Endothelial cell of umbilical vein (primary cell): ENCODE data around the gene PARP16. TPM values are rescaled to one million over a fixed set of nuclear protein-coding genes. Genes with fewer than 3 reads are reported as not detected.

Experiments
- BruUV-seq: library from RNA; stranded (reverse); fragments of 400-500 nt; replicated peaks from 2 replicates; lab custom pipeline; 2021; lab: Mats Ljungman, UMichigan
- CTCF ChIA-PET: fragments of 300-600, 350-600 bp; sonication (Branson Sonifier 250); formaldehyde crosslinking; loops from one replicate; lab custom pipeline; 2021; ENCODE audit warnings: antibody characterized with exemption, inconsistent platforms; lab: Charles Lee
- POLR2A ChIA-PET: fragments of 300-600, 350-600 bp; sonication (Branson Sonifier 250); formaldehyde crosslinking; loops from one replicate; lab custom pipeline; 2021; ENCODE audit warnings: antibody characterized with exemption, inconsistent platforms; lab: Charles Lee
- DNase-seq: peaks from one replicate; pipeline ENCODE4 v3.0.0-alpha.2; 2011; ENCODE audit warnings: low read depth, low spot score
- FAIRE-seq: peaks from 2 replicates; lab custom pipeline; 2011; peaks lifted over from hg19 to GRCh38; lab: Jason Lieb, UNC
- H2AFZ ChIP-seq: 2 replicates; pipeline ENCODE4 v1.6.0; 2012; ENCODE audit warnings: low read depth, low read length, control low read depth, inconsistent platforms
- H3K27ac ChIP-seq: 2 replicates; pipeline ENCODE4 v1.5.1; 2011; ENCODE audit warnings: low read depth, mild to moderate bottlenecking, control low read depth, low read length, moderate library complexity; ENCODE audit not compliant: insufficient read depth
- H3K27me3 ChIP-seq, 2 experiments: 2 replicates each; pipeline versions ENCODE4 v1.6.0 to v1.6.1; 2011; ENCODE audit warnings: low read length in 2 of 2, mixed read lengths in 1 of 2; ENCODE audit not compliant: control insufficient read depth in 2 of 2, insufficient read depth in 2 of 2
- H3K36me3 ChIP-seq, 2 experiments: 2 replicates in 1 of 2; 3 replicates in 1 of 2; pipeline ENCODE4 v1.5.1; 2011; ENCODE audit warnings: low read length in 2 of 2, mild to moderate bottlenecking in 1 of 2, moderate library complexity in 1 of 2; ENCODE audit not compliant: control insufficient read depth in 2 of 2, insufficient read depth in 2 of 2; ENCODE audit errors: extremely low read depth in 1 of 2
- H3K4me1 ChIP-seq: 3 replicates; pipeline ENCODE4 v1.5.1; 2011; ENCODE audit warnings: mild to moderate bottlenecking, low read length; ENCODE audit not compliant: control insufficient read depth, insufficient read depth; ENCODE audit errors: extremely low read depth
- H3K4me2 ChIP-seq: 2 replicates; pipeline ENCODE4 v1.6.1; 2011; ENCODE audit warnings: low read length, control low read depth, mixed read lengths; ENCODE audit not compliant: insufficient read depth
- H3K4me3 ChIP-seq, 3 experiments: fragments of 200-600 bp in 1 of 3; sonication (generic), shearing (Covaris generic) in 1 of 3; replicated peaks in 1 of 3; 2 replicates each; pipeline ENCODE4 v1.5.1; 2011 to 2016; ENCODE audit warnings: control low read depth in 3 of 3, low read length in 3 of 3, mild to moderate bottlenecking in 2 of 3, inconsistent platforms in 1 of 3, low read depth in 1 of 3, moderate library complexity in 1 of 3; ENCODE audit not compliant: insufficient read depth in 1 of 3
- H3K79me2 ChIP-seq: 2 replicates; pipeline ENCODE4 v1.6.0; 2012; ENCODE audit warnings: low read length, inconsistent platforms; ENCODE audit not compliant: control insufficient read depth, insufficient read depth
- H3K9ac ChIP-seq: replicated peaks from 2 replicates; pipeline ENCODE3; 2011; ENCODE audit warnings: low read length, control low read depth; ENCODE audit not compliant: insufficient read depth; ENCODE audit errors: extremely low read depth
- H3K9me1 ChIP-seq: replicated peaks from 3 replicates; pipeline ENCODE4 v1.6.0; 2011; ENCODE audit warnings: mild to moderate bottlenecking, low read length; ENCODE audit not compliant: control insufficient read depth, insufficient read depth; ENCODE audit errors: extremely low read depth
- H3K9me3 ChIP-seq: replicated peaks from 2 replicates; pipeline ENCODE4 v1.5.1; 2012; ENCODE audit warnings: low read length, inconsistent platforms; ENCODE audit not compliant: control insufficient read depth, insufficient read depth
- H4K20me1 ChIP-seq: replicated peaks from 2 replicates; pipeline ENCODE3; 2011; ENCODE audit warnings: mild to moderate bottlenecking, low read length; ENCODE audit not compliant: control insufficient read depth, insufficient read depth; ENCODE audit errors: extremely low read depth
- CTCF ChIP-seq, 2 donors: IDR thresholded peaks; 1 replicate in 1 of 2; 2 replicates in 1 of 2; pipeline ENCODE4 v1.5.1; 2011; ENCODE audit warnings: low read length in 2 of 2, mild to moderate bottlenecking in 2 of 2, moderate library complexity in 2 of 2, control low read depth in 1 of 2, inconsistent platforms in 1 of 2, low read depth in 1 of 2; ENCODE audit not compliant: insufficient read depth in 1 of 2; ENCODE audit errors: extremely low read depth in 1 of 2
- EZH2 ChIP-seq: IDR thresholded peaks from 2 replicates; pipeline ENCODE4 v1.6.1; 2012; ENCODE audit warnings: borderline replicate concordance, low read depth, mild to moderate bottlenecking, moderate library complexity, low read length, inconsistent platforms; ENCODE audit not compliant: severe bottlenecking
- FOS ChIP-seq: IDR thresholded peaks from 2 replicates; pipeline ENCODE4 v1.6.1; 2011; ENCODE audit warnings: mild to moderate bottlenecking, low read length, moderate library complexity, borderline replicate concordance; ENCODE audit not compliant: insufficient read depth
- GATA2 ChIP-seq: IDR thresholded peaks from 2 replicates; pipeline ENCODE4 v1.7.0; 2011; ENCODE audit warnings: low read depth, mild to moderate bottlenecking, moderate library complexity, mixed read lengths, low read length; ENCODE audit not compliant: insufficient read length, insufficient read depth
- JUN ChIP-seq: IDR thresholded peaks from 2 replicates; pipeline ENCODE4 v1.6.1; 2011; ENCODE audit warnings: borderline replicate concordance, low read depth; ENCODE audit not compliant: insufficient read length, insufficient read depth
- MAX ChIP-seq: IDR thresholded peaks from 2 replicates; pipeline ENCODE4 v1.6.1; 2011; ENCODE audit not compliant: insufficient read depth, insufficient read length
- MYC ChIP-seq: IDR thresholded peaks from one replicate; pipeline ENCODE4 v1.6.1; 2011; ENCODE audit warnings: mild to moderate bottlenecking, low read depth, low read length
- POLR2A ChIP-seq: IDR thresholded peaks from 2 replicates; pipeline ENCODE4 v1.6.1; 2012; ENCODE audit warnings: low read depth, mild to moderate bottlenecking, control low read depth, low read length
- POLR2AphosphoS5 ChIP-seq: IDR thresholded peaks from 2 replicates; pipeline ENCODE4 v1.6.1; 2012; ENCODE audit warnings: low read depth, mild to moderate bottlenecking, control low read depth, low read length, moderate library complexity; ENCODE audit not compliant: insufficient read depth
- dilution Hi-C: fragments of 300-500 bp; cut with MboI; formaldehyde crosslinking; loops from one replicate; pipeline ENCODE4 v1.15.0; 2019; ENCODE audit warnings: low sequenced_read_pairs; ENCODE audit not compliant: extremely low pct_ligation_motif_present
- intact Hi-C: fragments of 100-400 bp; cut with micrococcal nuclease; formaldehyde crosslinking; loops from one replicate; pipeline ENCODE4 v1.10.0; 2022
- polyA plus RNA-seq, 4 experiments: library from polyadenylated mRNA; depleted of rRNA in 3 of 4; stranded (reverse) in 3 of 4; unstranded in 1 of 4; fragments of >200 nt; gene quantifications; 2 replicates each; pipeline versions ENCODE4 v1.2.1 to v1.2.3, GENCODE V29; 2011 to 2012; ENCODE audit warnings: missing spikeins in 1 of 4
- total RNA-seq: library from RNA; stranded (reverse); gene quantifications from 2 replicates; pipeline ENCODE4 v1.2.3, GENCODE V29; 2021

Gene PARP16
- total and polyA plus RNA-seq, 2 donors (not counting 3 experiments of a cell fraction or from before 2014, with no cell fraction given): 3.9 to 6.3 TPM

- CTCF ChIA-PET: no interaction called here
- no peak for TF ChIP-seq JUN
- no peak for TF ChIP-seq FOS
- no peak for TF ChIP-seq POLR2AphosphoS5
- TF ChIP-seq MAX: no peak
- no peak for TF ChIP-seq CTCF (IDR thresholded peaks at IDR 0.05; ENCODE audit: extremely low read depth in 1 of 2, insufficient read depth in 1 of 2, low read depth in 1 of 2, low read length in 2 of 2)
- TF ChIP-seq POLR2A: no peak
- no peak for TF ChIP-seq MYC
- TF ChIP-seq EZH2: no peak
- no peak for TF ChIP-seq GATA2
- POLR2A ChIA-PET: no interaction called here
- Histone ChIP-seq H3K79me2 (no peaks in the 10 kb centered on the region), H3K9me1 (no peaks in the 10 kb centered on the region), H3K27ac (no peak overlapping the region), H2AFZ (no peak overlapping the region), H3K9ac (no peak overlapping the region), H3K4me1 (no peaks in the 10 kb centered on the region), H4K20me1 (no peaks in the 10 kb centered on the region), H3K36me3 (peaks cover 0 to 6% of the 10 kb centered on the region in 2 experiments), H3K27me3 (no peaks in the 10 kb centered on the region), H3K4me2 (no peak overlapping the region), H3K9me3 (no peaks in the 10 kb centered on the region), H3K4me3 (no peak overlapping the region)
- FAIRE-seq (no peak), DNase-seq (no peak)
- dilution Hi-C loops (no loop called here), intact Hi-C loops (no loop called here)
- no TSS peak for BruUV-seq
Observed at GRCh38 chr15:65266469-65266868, 20.2 kb downstream of the PARP16 start.
